Measurements from ENCODE around the gene MISP. TPM values are rescaled to one million over a fixed set of nuclear protein-coding genes. Genes with fewer than 3 reads are reported as not detected.

The MISP gene
- total and polyA plus RNA-seq, 2 of the 4 experiments (the other 2 are of a cell fraction) = not detected

DNA sequence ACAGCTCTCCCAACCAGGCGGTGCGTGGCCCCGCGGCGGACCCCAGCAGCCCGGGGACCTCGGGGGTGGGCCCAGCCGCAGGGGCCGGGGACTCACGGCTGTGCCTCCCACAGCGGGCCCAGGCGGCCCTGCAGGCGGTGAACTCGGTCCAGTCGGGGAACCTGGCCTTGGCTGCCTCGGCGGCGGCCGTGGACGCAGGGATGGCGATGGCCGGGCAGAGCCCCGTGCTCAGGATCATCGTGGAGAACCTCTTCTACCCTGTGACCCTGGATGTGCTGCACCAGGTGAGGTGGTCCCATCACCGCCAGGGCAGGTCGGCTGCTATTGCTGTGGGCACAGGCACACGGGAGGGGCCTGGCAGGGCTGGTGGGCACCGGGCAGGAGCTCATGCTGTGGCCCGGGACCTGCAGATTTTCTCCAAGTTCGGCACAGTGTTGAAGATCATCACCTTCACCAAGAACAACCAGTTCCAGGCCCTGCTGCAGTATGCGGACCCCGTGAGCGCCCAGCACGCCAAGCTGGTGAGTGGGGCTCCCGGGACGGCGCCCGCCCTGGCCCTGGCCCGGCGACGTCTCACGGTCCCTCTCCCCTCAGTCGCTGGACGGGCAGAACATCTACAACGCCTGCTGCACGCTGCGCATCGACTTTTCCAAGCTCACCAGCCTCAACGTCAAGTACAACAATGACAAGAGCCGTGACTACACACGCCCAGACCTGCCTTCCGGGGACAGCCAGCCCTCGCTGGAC lies 53.7 kb downstream of the MISP start:
- peaks cover 100% of the 10 kb centered on the region for H4K20me1 ChIP-seq (ENCODE audit: insufficient read depth, low read length)
- intact Hi-C loops (cut with micrococcal nuclease) = no loop called here
- POLR2A ChIA-PET (ENCODE audit: unreplicated experiment) = no interaction called here

More for the DNA sequence above, 53.7 kb downstream of the MISP start:
- no peak overlapping the region for H2BK20ac ChIP-seq (ENCODE audit: low read depth, low read length)
- dilution Hi-C loops (cut with HindIII; ENCODE audit: low sequenced_read_pairs, unreplicated experiment) (no loop called here), in situ Hi-C loops (cut with MboI; ENCODE audit: low sequenced_read_pairs) (no loop called here)
- H3K36me3 ChIP-seq (ENCODE audit: control insufficient read depth, insufficient read depth, low read length) = peaks cover 80% of the 10 kb centered on the region
- no peak overlapping the region for H3K4me2 ChIP-seq (ENCODE audit: low read depth, low read length)
- no peak overlapping the region for H4K91ac ChIP-seq (ENCODE audit: insufficient read depth, low read depth, low read length)
- TSS peak; percentile 50 for BruUV-seq (replicated peaks)
- H2BK120ac ChIP-seq (ENCODE audit: low read depth, low read length) = no peak overlapping the region
- TF ChIP-seq POLR2A (IDR thresholded peaks at IDR 0.05; ENCODE audit: low read depth, low read length) (no peak), MXI1 (IDR thresholded peaks at IDR 0.05; ENCODE audit: borderline replicate concordance, low read depth, low read length) (no peak), MAFK (IDR thresholded peaks at IDR 0.05; ENCODE audit: low read depth, low read length) (no peak), MAZ (IDR thresholded peaks at IDR 0.05; ENCODE audit: borderline replicate concordance, low read depth, low read length) (no peak), NFE2L2 (IDR thresholded peaks at IDR 0.05; ENCODE audit: low read depth, low read length) (no peak), ELK1 (IDR thresholded peaks at IDR 0.05; ENCODE audit: borderline replicate concordance, low read depth, low read length) (no peak), BHLHE40 (IDR thresholded peaks at IDR 0.05; ENCODE audit: low read depth, low read length) (no peak), FOS (IDR thresholded peaks at IDR 0.05; ENCODE audit: low read depth, low read length) (no peak), RFX5 (IDR thresholded peaks at IDR 0.05; ENCODE audit: low read depth, low read length) (no peak), CEBPB (IDR thresholded peaks at IDR 0.05; ENCODE audit: low read depth, low read length) (no peak), RCOR1 (IDR thresholded peaks at IDR 0.05; ENCODE audit: insufficient replicate concordance, low read length) (no peak), RAD21 (IDR thresholded peaks at IDR 0.05; ENCODE audit: low read length) (no peak), CHD1 (IDR thresholded peaks at IDR 0.05; ENCODE audit: low read depth, low read length) (no peak), SMC3 (IDR thresholded peaks at IDR 0.05; ENCODE audit: low read depth, low read length) (no peak)
- TF ChIP-seq, protein P1, sequence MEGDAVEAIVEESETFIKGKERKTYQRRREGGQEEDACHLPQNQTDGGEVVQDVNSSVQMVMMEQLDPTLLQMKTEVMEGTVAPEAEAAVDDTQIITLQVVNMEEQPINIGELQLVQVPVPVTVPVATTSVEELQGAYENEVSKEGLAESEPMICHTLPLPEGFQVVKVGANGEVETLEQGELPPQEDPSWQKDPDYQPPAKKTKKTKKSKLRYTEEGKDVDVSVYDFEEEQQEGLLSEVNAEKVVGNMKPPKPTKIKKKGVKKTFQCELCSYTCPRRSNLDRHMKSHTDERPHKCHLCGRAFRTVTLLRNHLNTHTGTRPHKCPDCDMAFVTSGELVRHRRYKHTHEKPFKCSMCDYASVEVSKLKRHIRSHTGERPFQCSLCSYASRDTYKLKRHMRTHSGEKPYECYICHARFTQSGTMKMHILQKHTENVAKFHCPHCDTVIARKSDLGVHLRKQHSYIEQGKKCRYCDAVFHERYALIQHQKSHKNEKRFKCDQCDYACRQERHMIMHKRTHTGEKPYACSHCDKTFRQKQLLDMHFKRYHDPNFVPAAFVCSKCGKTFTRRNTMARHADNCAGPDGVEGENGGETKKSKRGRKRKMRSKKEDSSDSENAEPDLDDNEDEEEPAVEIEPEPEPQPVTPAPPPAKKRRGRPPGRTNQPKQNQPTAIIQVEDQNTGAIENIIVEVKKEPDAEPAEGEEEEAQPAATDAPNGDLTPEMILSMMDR (conservative IDR thresholded peaks at IDR 0.05; ENCODE audit: low read depth, low read length) = no peak
- TF ChIP-seq, protein P2, sequence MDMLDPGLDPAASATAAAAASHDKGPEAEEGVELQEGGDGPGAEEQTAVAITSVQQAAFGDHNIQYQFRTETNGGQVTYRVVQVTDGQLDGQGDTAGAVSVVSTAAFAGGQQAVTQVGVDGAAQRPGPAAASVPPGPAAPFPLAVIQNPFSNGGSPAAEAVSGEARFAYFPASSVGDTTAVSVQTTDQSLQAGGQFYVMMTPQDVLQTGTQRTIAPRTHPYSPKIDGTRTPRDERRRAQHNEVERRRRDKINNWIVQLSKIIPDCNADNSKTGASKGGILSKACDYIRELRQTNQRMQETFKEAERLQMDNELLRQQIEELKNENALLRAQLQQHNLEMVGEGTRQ (IDR thresholded peaks at IDR 0.05; ENCODE audit: low read depth, low read length) = no peak
- peaks cover 25% of the 10 kb centered on the region for H3K4me1 ChIP-seq (ENCODE audit: control insufficient read depth, insufficient read depth, low read length)
- no peak overlapping the region for H3K9ac ChIP-seq (ENCODE audit: low read depth, low read length)
- H2AK9ac ChIP-seq (replicated peaks; ENCODE audit: low read depth, low read length, poor library complexity) = no peak overlapping the region
- H3K79me1 ChIP-seq (ENCODE audit: low read depth in 1 of 2, low read length in 2 of 2) = peaks cover 5 to 47% of the 10 kb centered on the region in 2 experiments
- CTCF ChIA-PET = no interaction called here
- H2AK5ac ChIP-seq (ENCODE audit: low read depth, low read length) = no peak overlapping the region
- no peak overlapping the region for H3K4ac ChIP-seq (ENCODE audit: low read depth, low read length)
- H3K27me3 ChIP-seq (ENCODE audit: control insufficient read depth, insufficient read depth, low read length) = no peaks in the 10 kb centered on the region
- no peak overlapping the region for H3K14ac ChIP-seq (replicated peaks; ENCODE audit: low read depth, low read length)
- no peak overlapping the region for H4K8ac ChIP-seq (ENCODE audit: low read depth in 2 of 2, low read length in 2 of 2)
- no peak overlapping the region for H2AFZ ChIP-seq (replicated peaks; ENCODE audit: low read length, poor library complexity)
- DNase-seq (no peak), ATAC-seq (ENCODE audit: low read depth) (no peak)
- no peak overlapping the region for H2BK5ac ChIP-seq (ENCODE audit: low read depth, low read length, poor library complexity, severe bottlenecking)
- H3K9me3 ChIP-seq (ENCODE audit: control insufficient read depth, insufficient read depth, low read length) = no peaks in the 10 kb centered on the region
- H2BK15ac ChIP-seq (ENCODE audit: low read depth, low read length) = no peak overlapping the region
- H3K18ac ChIP-seq (ENCODE audit: low read depth, low read length) = no peak overlapping the region
- no peak overlapping the region for H3K23ac ChIP-seq (ENCODE audit: low read depth, low read length)
- no peak overlapping the region for H4K5ac ChIP-seq (ENCODE audit: low read depth, low read length)
- H3K4me3 ChIP-seq (ENCODE audit: insufficient read depth, low read depth, low read length) = no peak overlapping the region
- no peak overlapping the region for H3K27ac ChIP-seq (ENCODE audit: insufficient read depth, low read length)
- H3K9me1 ChIP-seq (ENCODE audit: insufficient read depth, low read length) = peaks cover 11% of the 10 kb centered on the region; the same call in 1 of the 2 replicates
- WGBS, 2 experiments (ENCODE audit: extremely low coverage in 2 of 2, insufficient read length in 1 of 2) = 94% methylated on average over 42 of the region's 53 CpGs; no CpG with 5 or more reads in 1 of the 2 experiments
- no peak overlapping the region for H3K56ac ChIP-seq (ENCODE audit: extremely low read depth, insufficient read depth, low read length)
